HepG2 (cell line): ENCODE data around the gene SCAPER. TPM values are rescaled to one million over a fixed set of nuclear protein-coding genes. Genes with fewer than 3 reads are reported as not detected.

Experiments
- BCL6 ChIP-seq: IDR thresholded peaks from 2 replicates; pipeline ENCODE4 v1.6.1; 2016; ENCODE audit warnings: missing genetic modification reagents, missing compliant biosample characterization
- CEBPG ChIP-seq: IDR thresholded peaks from 2 replicates; pipeline ENCODE4 v1.6.1; 2016
- CREM ChIP-seq, 2 experiments: sonication (generic) in 1 of 2; formaldehyde crosslinking in 1 of 2; IDR thresholded peaks; 2 replicates each; pipeline versions ENCODE4 v1.4.0 to v1.6.1; 2016 to 2020; ENCODE audit warnings: antibody characterized with exemption in 1 of 2, mild to moderate bottlenecking in 1 of 2, missing genetic modification reagents in 1 of 2
- ELF3 ChIP-seq: IDR thresholded peaks from 2 replicates; pipeline ENCODE4 v1.6.1; 2016; ENCODE audit warnings: missing genetic modification reagents, missing compliant biosample characterization
- FOXA1 ChIP-seq, 2 experiments: fragments of 450-650 bp in 1 of 2; sonication (generic) in 1 of 2; formaldehyde crosslinking in 1 of 2; IDR thresholded peaks; 2 replicates each; pipeline versions ENCODE4 v1.4.0 to v1.6.1; 2016 to 2020; ENCODE audit warnings: missing genetic modification reagents in 1 of 2
- KAT8 ChIP-seq: IDR thresholded peaks from 2 replicates; pipeline ENCODE4 v1.6.1; 2016; ENCODE audit warnings: missing genetic modification reagents, missing compliant biosample characterization
- NCOR1 ChIP-seq: fragments of 200-600 bp; sonication (generic); IDR thresholded peaks from 2 replicates; pipeline ENCODE4 v1.7.0; 2017; ENCODE audit warnings: antibody characterized with exemption, low read length, borderline replicate concordance
- PTBP1 ChIP-seq: fragments of 200-400 bp; formaldehyde crosslinking; IDR thresholded peaks from 2 replicates; pipeline ENCODE4 v1.6.1; 2018; ENCODE audit warnings: low read length, low read depth; ENCODE audit not compliant: poor library complexity, severe bottlenecking
- RXRB ChIP-seq: IDR thresholded peaks from 2 replicates; pipeline ENCODE4 v1.6.1; 2016; ENCODE audit warnings: borderline replicate concordance, missing genetic modification reagents, missing compliant biosample characterization
- SMAD1 ChIP-seq: sonication (generic); formaldehyde crosslinking; IDR thresholded peaks from 2 replicates; pipeline ENCODE4 v1.4.0; 2020; ENCODE audit warnings: missing genetic modification reagents, low read depth, mild to moderate bottlenecking, borderline replicate concordance
- WIZ ChIP-seq: sonication (generic); formaldehyde crosslinking; IDR thresholded peaks from 2 replicates; pipeline ENCODE4 v1.5.1; 2020; ENCODE audit warnings: mild to moderate bottlenecking, missing genetic modification reagents
- YY1 ChIP-seq: IDR thresholded peaks from 2 replicates; pipeline ENCODE4 v1.6.1; 2011; ENCODE audit warnings: low read length, low read depth, moderate library complexity, mild to moderate bottlenecking; ENCODE audit not compliant: insufficient read depth, insufficient replicate concordance
- ZBTB7A ChIP-seq: sonication (generic); formaldehyde crosslinking; IDR thresholded peaks from 2 replicates; pipeline ENCODE4 v1.8.0; 2022; ENCODE audit warnings: mild to moderate bottlenecking, missing genetic modification reagents
- ZNF430 ChIP-seq: sonication (generic); formaldehyde crosslinking; IDR thresholded peaks from 2 replicates; pipeline ENCODE4 v1.9.0; 2021; ENCODE audit warnings: mild to moderate bottlenecking, missing genetic modification reagents
- ZNF432 ChIP-seq: sonication (generic); formaldehyde crosslinking; IDR thresholded peaks from 2 replicates; pipeline ENCODE4 v1.5.0; 2020; ENCODE audit warnings: missing genetic modification reagents, mild to moderate bottlenecking, borderline replicate concordance
- ZNF652 ChIP-seq: IDR thresholded peaks from 2 replicates; pipeline ENCODE4 v1.6.1; 2016; ENCODE audit warnings: low read depth, borderline replicate concordance
- polyA plus RNA-seq, 8 experiments: library from polyadenylated mRNA; depleted of rRNA in 3 of 8; stranded (reverse) in 7 of 8; unstranded in 1 of 8; fragments of >200 nt; fragmentation: Illumina TruSeq in 4 of 8; extraction: Trizol in 4 of 8; gene quantifications; 2 replicates each; pipeline versions ENCODE4 v1.2.1 to v1.2.3, GENCODE V29; 2011 to 2016; ENCODE audit warnings: low read depth in 4 of 8, missing spikeins in 1 of 8, mixed read lengths in 1 of 8; ENCODE audit not compliant: insufficient read depth in 1 of 8
- total RNA-seq, 5 experiments: library from RNA; depleted of rRNA; stranded (reverse); fragments of >200 nt; fragmentation: Illumina TruSeq; extraction: Trizol; gene quantifications; 2 replicates each; pipeline ENCODE4 v1.2.3, GENCODE V29; 2016; ENCODE audit warnings: low read depth in 1 of 5
- TF ChIP-seq, protein P1 (sequence below): sonication (generic); formaldehyde crosslinking; IDR thresholded peaks from 2 replicates; pipeline ENCODE4 v1.4.0; 2020; ENCODE audit warnings: missing genetic modification reagents
- TF ChIP-seq, protein P2 (sequence below): sonication (generic); formaldehyde crosslinking; IDR thresholded peaks from 2 replicates; pipeline ENCODE4 v1.4.0; 2020; ENCODE audit warnings: missing genetic modification reagents
- TF ChIP-seq, protein P3 (sequence below): sonication (generic); formaldehyde crosslinking; IDR thresholded peaks from 2 replicates; pipeline ENCODE4 v1.5.1; 2020; ENCODE audit warnings: mild to moderate bottlenecking, missing genetic modification reagents, borderline replicate concordance
- TF ChIP-seq, protein P4 (sequence below): IDR thresholded peaks from 2 replicates; pipeline ENCODE4 v1.6.1; 2016; ENCODE audit warnings: low read depth

The SCAPER gene
- total and polyA plus RNA-seq, 2 of the 13 experiments (the other 11 are each of a cell fraction or from before 2014, with no cell fraction given): 4.3 to 10.5 TPM

DNA sequence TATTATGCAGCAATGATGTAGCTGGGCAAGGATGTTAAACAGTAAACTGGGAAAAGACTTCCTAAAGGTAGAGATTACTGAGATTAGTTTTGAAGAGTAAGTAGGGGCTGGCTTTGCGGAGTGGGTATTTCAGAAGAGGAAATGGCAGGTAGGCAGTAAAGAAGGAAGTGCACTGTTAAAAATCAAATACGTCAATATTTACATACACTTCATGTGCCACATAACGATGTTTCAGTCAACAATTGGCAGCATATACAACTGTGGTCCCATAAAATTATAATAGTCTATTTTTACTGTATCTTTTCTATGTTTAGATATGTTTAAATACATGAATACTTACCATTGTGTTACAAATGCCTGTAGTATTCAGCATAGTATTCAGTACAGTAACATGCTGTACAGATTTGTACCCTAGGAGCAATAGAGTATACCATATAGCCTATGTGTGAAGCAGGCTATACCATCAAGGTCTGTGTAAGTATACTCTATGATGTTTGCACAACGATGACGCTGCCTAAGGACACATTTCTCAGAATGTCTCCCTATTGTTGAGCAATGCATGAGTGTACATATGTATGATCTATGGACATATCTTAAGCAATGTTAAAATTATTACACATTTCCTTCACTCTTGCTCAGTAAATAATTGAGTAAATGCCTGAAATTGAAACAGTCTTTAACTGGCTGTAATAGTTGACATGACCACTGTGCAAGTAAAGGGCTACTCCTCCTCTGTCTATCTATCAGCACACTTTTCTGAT, 371.9 kb downstream of the SCAPER start (continued):
- TF ChIP-seq FOXA1 (IDR thresholded peaks at IDR 0.05): no peak; the same call in 1 of the 2 replicates
- peak; percentile 69 for TF ChIP-seq FOXA1 (CRISPR knock-in tag; IDR thresholded peaks at IDR 0.05)
- TF ChIP-seq, protein P1, sequence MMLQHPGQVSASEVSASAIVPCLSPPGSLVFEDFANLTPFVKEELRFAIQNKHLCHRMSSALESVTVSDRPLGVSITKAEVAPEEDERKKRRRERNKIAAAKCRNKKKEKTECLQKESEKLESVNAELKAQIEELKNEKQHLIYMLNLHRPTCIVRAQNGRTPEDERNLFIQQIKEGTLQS (CRISPR knock-in tag): peak; percentile 62; the same call in 1 of the 2 replicates
- no peak for TF ChIP-seq SMAD1
- no peak for TF ChIP-seq PTBP1
- TF ChIP-seq, protein P2, sequence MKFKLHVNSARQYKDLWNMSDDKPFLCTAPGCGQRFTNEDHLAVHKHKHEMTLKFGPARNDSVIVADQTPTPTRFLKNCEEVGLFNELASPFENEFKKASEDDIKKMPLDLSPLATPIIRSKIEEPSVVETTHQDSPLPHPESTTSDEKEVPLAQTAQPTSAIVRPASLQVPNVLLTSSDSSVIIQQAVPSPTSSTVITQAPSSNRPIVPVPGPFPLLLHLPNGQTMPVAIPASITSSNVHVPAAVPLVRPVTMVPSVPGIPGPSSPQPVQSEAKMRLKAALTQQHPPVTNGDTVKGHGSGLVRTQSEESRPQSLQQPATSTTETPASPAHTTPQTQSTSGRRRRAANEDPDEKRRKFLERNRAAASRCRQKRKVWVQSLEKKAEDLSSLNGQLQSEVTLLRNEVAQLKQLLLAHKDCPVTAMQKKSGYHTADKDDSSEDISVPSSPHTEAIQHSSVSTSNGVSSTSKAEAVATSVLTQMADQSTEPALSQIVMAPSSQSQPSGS (CRISPR knock-in tag): 0 out of 2 replicates have a peak, but pooled peaks have one; percentile 36
- TF ChIP-seq NCOR1: peak; percentile 23; the same call in 1 of the 2 replicates
- peak; percentile 20; the same call in 1 of the 2 replicates for TF ChIP-seq BCL6
- no peak for TF ChIP-seq ZNF432 (CRISPR knock-in tag)
- TF ChIP-seq ZNF652 (CRISPR knock-in tag): no peak
- 0 out of 2 replicates have a peak, but pooled peaks have one; percentile 25 for TF ChIP-seq RXRB
- no peak for TF ChIP-seq ZBTB7A
- no peak for TF ChIP-seq WIZ (CRISPR knock-in tag)
- TF ChIP-seq KAT8 (CRISPR knock-in tag): no peak
- TF ChIP-seq ZNF430 (CRISPR knock-in tag): no peak
- TF ChIP-seq, protein P3, sequence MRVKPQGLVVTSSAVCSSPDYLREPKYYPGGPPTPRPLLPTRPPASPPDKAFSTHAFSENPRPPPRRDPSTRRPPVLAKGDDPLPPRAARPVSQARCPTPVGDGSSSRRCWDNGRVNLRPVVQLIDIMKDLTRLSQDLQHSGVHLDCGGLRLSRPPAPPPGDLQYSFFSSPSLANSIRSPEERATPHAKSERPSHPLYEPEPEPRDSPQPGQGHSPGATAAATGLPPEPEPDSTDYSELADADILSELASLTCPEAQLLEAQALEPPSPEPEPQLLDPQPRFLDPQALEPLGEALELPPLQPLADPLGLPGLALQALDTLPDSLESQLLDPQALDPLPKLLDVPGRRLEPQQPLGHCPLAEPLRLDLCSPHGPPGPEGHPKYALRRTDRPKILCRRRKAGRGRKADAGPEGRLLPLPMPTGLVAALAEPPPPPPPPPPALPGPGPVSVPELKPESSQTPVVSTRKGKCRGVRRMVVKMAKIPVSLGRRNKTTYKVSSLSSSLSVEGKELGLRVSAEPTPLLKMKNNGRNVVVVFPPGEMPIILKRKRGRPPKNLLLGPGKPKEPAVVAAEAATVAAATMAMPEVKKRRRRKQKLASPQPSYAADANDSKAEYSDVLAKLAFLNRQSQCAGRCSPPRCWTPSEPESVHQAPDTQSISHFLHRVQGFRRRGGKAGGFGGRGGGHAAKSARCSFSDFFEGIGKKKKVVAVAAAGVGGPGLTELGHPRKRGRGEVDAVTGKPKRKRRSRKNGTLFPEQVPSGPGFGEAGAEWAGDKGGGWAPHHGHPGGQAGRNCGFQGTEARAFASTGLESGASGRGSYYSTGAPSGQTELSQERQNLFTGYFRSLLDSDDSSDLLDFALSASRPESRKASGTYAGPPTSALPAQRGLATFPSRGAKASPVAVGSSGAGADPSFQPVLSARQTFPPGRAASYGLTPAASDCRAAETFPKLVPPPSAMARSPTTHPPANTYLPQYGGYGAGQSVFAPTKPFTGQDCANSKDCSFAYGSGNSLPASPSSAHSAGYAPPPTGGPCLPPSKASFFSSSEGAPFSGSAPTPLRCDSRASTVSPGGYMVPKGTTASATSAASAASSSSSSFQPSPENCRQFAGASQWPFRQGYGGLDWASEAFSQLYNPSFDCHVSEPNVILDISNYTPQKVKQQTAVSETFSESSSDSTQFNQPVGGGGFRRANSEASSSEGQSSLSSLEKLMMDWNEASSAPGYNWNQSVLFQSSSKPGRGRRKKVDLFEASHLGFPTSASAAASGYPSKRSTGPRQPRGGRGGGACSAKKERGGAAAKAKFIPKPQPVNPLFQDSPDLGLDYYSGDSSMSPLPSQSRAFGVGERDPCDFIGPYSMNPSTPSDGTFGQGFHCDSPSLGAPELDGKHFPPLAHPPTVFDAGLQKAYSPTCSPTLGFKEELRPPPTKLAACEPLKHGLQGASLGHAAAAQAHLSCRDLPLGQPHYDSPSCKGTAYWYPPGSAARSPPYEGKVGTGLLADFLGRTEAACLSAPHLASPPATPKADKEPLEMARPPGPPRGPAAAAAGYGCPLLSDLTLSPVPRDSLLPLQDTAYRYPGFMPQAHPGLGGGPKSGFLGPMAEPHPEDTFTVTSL (CRISPR knock-in tag): 0 out of 2 replicates have a peak, but pooled peaks have one; percentile 11
- no peak for TF ChIP-seq YY1
- peak; percentile 85 for TF ChIP-seq CEBPG (CRISPR knock-in tag)
- TF ChIP-seq ELF3 (CRISPR knock-in tag): peak; percentile 85
- TF ChIP-seq, protein P4, sequence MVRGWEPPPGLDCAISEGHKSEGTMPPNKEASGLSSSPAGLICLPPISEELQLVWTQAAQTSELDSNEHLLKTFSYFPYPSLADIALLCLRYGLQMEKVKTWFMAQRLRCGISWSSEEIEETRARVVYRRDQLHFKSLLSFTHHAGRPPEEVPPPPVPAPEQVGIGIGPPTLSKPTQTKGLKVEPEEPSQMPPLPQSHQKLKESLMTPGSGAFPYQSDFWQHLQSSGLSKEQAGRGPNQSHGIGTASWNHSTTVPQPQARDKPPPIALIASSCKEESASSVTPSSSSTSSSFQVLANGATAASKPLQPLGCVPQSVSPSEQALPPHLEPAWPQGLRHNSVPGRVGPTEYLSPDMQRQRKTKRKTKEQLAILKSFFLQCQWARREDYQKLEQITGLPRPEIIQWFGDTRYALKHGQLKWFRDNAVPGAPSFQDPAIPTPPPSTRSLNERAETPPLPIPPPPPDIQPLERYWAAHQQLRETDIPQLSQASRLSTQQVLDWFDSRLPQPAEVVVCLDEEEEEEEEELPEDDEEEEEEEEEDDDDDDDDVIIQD (CRISPR knock-in tag): 0 out of 2 replicates have a peak, but pooled peaks have one; percentile 13
- TF ChIP-seq CREM (IDR thresholded peaks at IDR 0.05): peak; percentile 74; the same call in 1 of the 2 replicates
- TF ChIP-seq CREM (CRISPR knock-in tag; IDR thresholded peaks at IDR 0.05): no peak
